Choroid plexus epithelial cell (primary cell): ENCODE measurements around the gene SPON2.
A peak's percentile ranks its signal among the peaks of the same experiment; 100 is the strongest.

Experiments
- DNase-seq: peaks from one replicate; pipeline ENCODE4 v3.0.0-alpha.2; 2010; ENCODE audit warnings: low read depth
- H3K4me3 ChIP-seq: 2 replicates; pipeline ENCODE4 v1.5.1; 2011; ENCODE audit warnings: low read depth, mild to moderate bottlenecking, control low read depth, low read length, moderate library complexity
- CTCF ChIP-seq: conservative IDR thresholded peaks from 2 replicates; pipeline ENCODE4 v1.5.1; 2011; ENCODE audit warnings: low read depth, mild to moderate bottlenecking, control low read depth, inconsistent platforms, low read length, moderate library complexity

The SPON2 gene

DNA sequence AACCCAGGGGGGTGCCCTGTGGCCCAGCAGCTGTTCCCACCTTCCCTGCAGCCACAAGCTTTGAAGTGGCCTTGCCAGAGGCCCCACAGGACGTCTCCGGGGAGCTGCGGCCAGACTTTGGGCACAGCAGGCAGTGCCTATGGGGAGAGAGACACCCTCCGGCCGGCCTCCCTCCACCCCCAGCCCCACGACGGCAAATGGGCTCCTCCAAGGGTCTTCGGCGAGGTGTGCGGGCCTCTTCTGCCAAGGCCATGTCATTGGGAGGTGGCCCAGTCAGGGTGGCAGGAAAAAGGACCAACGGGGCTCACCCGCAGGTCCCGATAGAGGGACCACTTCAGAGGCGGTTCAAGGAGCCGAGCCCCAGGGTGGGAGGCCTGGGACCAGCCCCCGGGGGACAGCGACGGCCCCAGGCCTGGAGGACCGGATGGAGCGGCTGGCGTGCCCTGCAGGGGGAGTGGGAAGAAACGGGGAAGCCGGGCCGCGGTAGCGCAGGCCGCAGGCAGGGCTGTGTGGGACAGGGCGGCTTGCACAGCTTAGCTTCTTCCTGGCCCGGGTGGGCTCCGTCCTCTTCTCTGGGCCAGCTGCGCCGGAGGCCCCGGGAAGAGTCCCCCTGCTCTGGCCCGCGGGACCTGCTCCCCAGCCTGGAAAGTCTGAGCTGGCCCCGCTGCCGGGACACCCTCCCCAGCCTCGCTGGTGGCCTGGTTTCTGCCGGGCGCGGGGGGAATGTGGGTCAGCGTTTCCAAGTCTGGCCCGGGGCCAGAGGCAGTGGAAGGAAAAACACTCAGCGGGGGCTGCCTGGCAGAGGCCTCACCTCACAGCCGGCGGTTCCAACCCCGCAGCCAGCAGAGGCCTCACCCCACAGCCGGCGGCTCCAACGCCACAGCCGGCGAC, 21.9 kb upstream of the SPON2 start:
- H3K4me3 ChIP-seq = no peak overlapping the region
- peak; percentile 71 for DNase-seq
- TF ChIP-seq CTCF = no peak

- no peak for TF ChIP-seq CTCF
- H3K4me3 ChIP-seq = no peak overlapping the region
- DNase-seq = no peak
Measured at GRCh38 chr4:1193206-1194009, 21.0 kb upstream of the SPON2 start.

DNA sequence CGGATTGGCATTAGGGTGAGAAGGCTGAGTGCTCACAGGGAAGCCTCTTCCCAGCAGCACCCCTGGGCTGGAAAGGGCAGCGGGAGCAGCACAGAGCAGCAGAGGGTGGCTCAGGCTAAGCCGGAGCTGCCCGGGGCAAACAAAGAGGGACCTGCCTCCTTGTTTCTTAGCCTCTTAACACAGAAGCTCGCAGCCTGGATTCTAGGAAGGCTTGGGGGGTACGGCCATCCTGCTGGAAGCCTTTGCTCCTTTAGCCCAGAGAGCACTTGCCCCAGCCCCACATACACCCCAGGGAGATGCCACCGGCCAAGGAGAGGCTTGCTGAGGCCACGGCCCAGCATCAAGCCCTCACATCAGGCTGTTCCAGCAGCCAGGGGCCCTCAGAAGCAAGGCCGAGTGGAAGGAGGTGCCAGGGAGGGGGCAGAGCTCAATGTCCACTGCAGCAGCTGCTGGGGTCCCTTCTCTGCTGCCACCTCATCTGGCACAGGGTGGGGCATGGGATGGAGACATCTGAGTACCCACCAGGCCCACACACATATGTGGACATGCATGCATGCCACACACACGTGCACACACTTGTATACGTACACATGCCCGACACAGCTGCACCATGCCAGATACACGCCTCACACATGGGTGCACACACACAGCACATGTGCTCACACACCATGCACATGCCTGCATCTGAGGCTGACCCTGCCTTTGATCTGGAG, 20.3 kb upstream of the SPON2 start:
- H3K4me3 ChIP-seq = no peak overlapping the region
- TF ChIP-seq CTCF = no peak

GRCh38 chr4:1192091-1192492, 19.7 kb upstream of the SPON2 start:
- TF ChIP-seq CTCF = no peak
- peak; percentile 98 for DNase-seq
- H3K4me3 ChIP-seq = no peak overlapping the region

More for the DNA sequence above, 20.3 kb upstream of the SPON2 start:
- no peak for DNase-seq

DNA sequence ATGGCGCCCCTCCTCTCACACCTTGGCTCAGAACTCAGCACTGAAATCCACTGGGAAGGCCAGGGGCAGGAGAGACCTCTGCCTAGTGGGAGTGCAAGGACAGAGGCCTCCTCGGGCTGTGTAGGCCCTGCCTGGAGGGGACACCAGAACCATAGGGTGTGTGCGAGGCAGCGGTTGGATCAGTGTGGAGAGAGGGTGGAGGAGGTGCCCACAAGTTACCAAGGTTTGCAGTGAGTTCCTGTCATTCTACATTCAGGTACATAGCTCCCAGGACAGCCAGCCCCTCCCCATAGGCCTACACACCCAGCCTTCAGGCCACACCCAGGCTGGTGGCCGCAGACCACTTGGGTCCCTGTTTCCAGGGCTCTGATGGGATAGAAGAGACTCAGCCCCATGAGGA, 19.2 kb upstream of the SPON2 start:
- no peak overlapping the region for H3K4me3 ChIP-seq
- DNase-seq = no peak
- TF ChIP-seq CTCF = no peak

DNA sequence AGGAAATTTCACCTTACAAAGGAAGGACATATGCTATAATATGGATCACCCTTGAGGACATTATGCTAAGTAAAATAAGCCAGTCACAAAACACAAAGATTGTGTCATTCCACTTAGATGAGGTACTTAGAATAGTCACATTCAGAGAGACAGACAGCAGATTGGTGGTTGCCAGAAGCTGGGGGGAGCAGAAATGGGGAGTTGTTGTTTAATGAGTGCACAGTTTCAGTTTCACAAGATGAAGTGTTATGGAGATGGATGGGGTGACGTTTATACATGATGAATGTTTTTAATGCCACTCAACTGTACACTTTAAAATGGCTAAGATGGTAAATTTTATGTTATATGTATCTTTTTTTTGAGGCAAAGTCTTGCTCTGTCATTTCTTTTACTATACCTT, 14.8 kb upstream of the SPON2 start:
- H3K4me3 ChIP-seq = no peak overlapping the region
- DNase-seq = no peak
- TF ChIP-seq CTCF = no peak
